ENCODE measurements around the gene COL4A5.

COL4A5 gene

GRCh38 chrX:108642273-108642628 lies 202.6 kb downstream of the COL4A5 start:
- DNase-seq: no peak

GRCh38 chrX:108664701-108665100 lies 225.1 kb downstream of the COL4A5 start:
- no peak for DNase-seq

- DNase-seq: no peak
These were observed 226.5 kb downstream of the COL4A5 start for GRCh38 chrX:108666101-108666500.

GRCh38 chrX:108671526-108671925 lies 231.9 kb downstream of the COL4A5 start:
- DNase-seq: no peak

GRCh38 chrX:108696690-108697089 lies 257.1 kb downstream of the COL4A5 start:
- no peak for DNase-seq

- DNase-seq: no peak
These were observed 259.7 kb downstream of the COL4A5 start for GRCh38 chrX:108699368-108699767.

GRCh38 chrX:108701633-108702032 lies 262.0 kb downstream of the COL4A5 start:
- DNase-seq: no peak

GRCh38 chrX:108702530-108702929 lies 262.9 kb downstream of the COL4A5 start:
- no peak for DNase-seq

- no peak for DNase-seq
These were observed 265.2 kb downstream of the COL4A5 start for GRCh38 chrX:108704839-108705238.

- no peak for DNase-seq
These were observed 273.2 kb downstream of the COL4A5 start for GRCh38 chrX:108712886-108713285.

GRCh38 chrX:108722561-108722960 lies 282.9 kb downstream of the COL4A5 start:
- no peak for DNase-seq

GRCh38 chrX:108726748-108727147 lies 287.1 kb downstream of the COL4A5 start:
- DNase-seq: no peak

GRCh38 chrX:108731153-108731552 lies 291.5 kb downstream of the COL4A5 start:
- DNase-seq: no peak

GRCh38 chrX:108732630-108733321 lies 293.1 kb downstream of the COL4A5 start:
- no peak for DNase-seq

- no peak for DNase-seq
These were observed 294.8 kb downstream of the COL4A5 start for GRCh38 chrX:108734426-108734825.

GRCh38 chrX:108735091-108735678 lies 295.5 kb downstream of the COL4A5 start:
- no peak for DNase-seq

GRCh38 chrX:108735679-108736508 lies 296.3 kb downstream of the COL4A5 start:
- no peak for DNase-seq

- DNase-seq: no peak
These were observed 297.2 kb downstream of the COL4A5 start, which contains the start of gene IRS4 for GRCh38 chrX:108736509-108737479. Gene IRS4, minus strand, starts transcription at chrX:108736563.

- no peak for DNase-seq
These were observed 298.1 kb downstream of the COL4A5 start for GRCh38 chrX:108737754-108738153.

GRCh38 chrX:108740299-108740774 lies 300.7 kb downstream of the COL4A5 start:
- no peak for DNase-seq
